Adrenal gland (tissue), 12 donors: ENCODE results near the gene KMT2C. TPM values are rescaled to one million over a fixed set of nuclear protein-coding genes. Genes with fewer than 3 reads are reported as not detected.

ENCODE experiments used
- DNase-seq, 7 donors: peaks; one replicate each; pipeline ENCODE4 v3.0.0-alpha.2; 2019 to 2020
- H3K27ac ChIP-seq, 5 donors: fragments of 200-600 bp; sonication (generic) in 4 of 5; 1 replicate in 3 of 5; 2 replicates in 2 of 5; pipeline versions ENCODE4 v1.5.1 to v1.8.0; 2016 to 2020; ENCODE audit warnings: mild to moderate bottlenecking in 1 of 5
- H3K27me3 ChIP-seq: fragments of 200-600 bp; 2 replicates; pipeline ENCODE4 v1.8.0; 2021
- H3K36me3 ChIP-seq, 2 donors: fragments of 200-600 bp; replicated peaks in 1 of 2; 1 replicate in 1 of 2; 2 replicates in 1 of 2; pipeline versions ENCODE4 v1.5.1 to v1.8.0; 2018 to 2022
- H3K4me1 ChIP-seq, 2 donors: fragments of 200-600 bp; replicated peaks in 1 of 2; 1 replicate in 1 of 2; 2 replicates in 1 of 2; pipeline versions ENCODE4 v1.5.1 to v1.8.0; 2018 to 2021
- H3K4me3 ChIP-seq, 4 donors: fragments of 200-600 bp; sonication (generic) in 3 of 4; one replicate each; pipeline ENCODE4 v1.5.1; 2016 to 2018
- H3K9me3 ChIP-seq, 3 donors: fragments of 200-600 bp; sonication (generic) in 1 of 3; replicated peaks in 1 of 3; 1 replicate in 2 of 3; 2 replicates in 1 of 3; pipeline versions ENCODE4 v1.5.1 to v1.8.0; 2016 to 2021
- CTCF ChIP-seq, 6 experiments: fragments of 450-650 bp in 4 of 6; fragments of 200-600 bp in 2 of 6; sonication (generic) in 1 of 6; IDR thresholded peaks; 1 replicate in 5 of 6; 2 replicates in 1 of 6; pipeline versions ENCODE4 v1.5.1 to v1.8.0; 2016 to 2021; ENCODE audit warnings: antibody characterized with exemption in 6 of 6, mild to moderate bottlenecking in 2 of 6, moderate library complexity in 1 of 6
- POLR2A ChIP-seq, 2 donors: fragments of 450-650 bp; IDR thresholded peaks; one replicate each; pipeline ENCODE4 v1.6.1; 2017; ENCODE audit warnings: antibody characterized with exemption in 2 of 2, mild to moderate bottlenecking in 2 of 2, moderate library complexity in 1 of 2
- WGBS, 4 donors: extraction: QIAGEN DNeasy Blood & Tissue Kit in 2 of 4; methylation state at CpG; one replicate each; pipeline versions ENCODE4 v1.1.5 to v1.1.7; 2013 to 2017; 5-methylcytosine and 5-hydroxymethylcytosine counted together
- intact Hi-C, 2 donors: fragments of 100-400 bp; cut with DNase I; formaldehyde crosslinking; loops; one replicate each; pipeline versions ENCODE4 v1.14.1 to v1.15.0; 2022 to 2023
- polyA plus RNA-seq, 3 donors: library from polyadenylated mRNA; stranded (reverse); fragments of 200-250 nt in 2 of 3; fragments of 350-450 nt in 1 of 3; fragmentation: Illumina TruSeq in 1 of 3; extraction: RNeasy Lipid Tissue Mini Kit (QIAGEN cat#74804) in 1 of 3; gene quantifications; one replicate each; pipeline ENCODE4 v1.2.3, GENCODE V29; 2013 to 2014
- total RNA-seq, 9 donors: library from RNA; depleted of rRNA in 4 of 9; stranded (reverse); fragments of >200 nt in 4 of 9; fragments of 120-200 nt in 1 of 9; fragmentation: NEBNext Ultra II Directional in 1 of 9; extraction: Animal tissue kit (Norgen Biotek cat#: 25700) in 1 of 9; gene quantifications; one replicate each; pipeline versions ENCODE4 v1.1.0 to v1.2.4, GENCODE V29; 2013 to 2023
- donor health status: healthy with polysubstance abuse.
- donor health status: Bipolar disorder and iron deficiency.
- donor health status: DM: yes; HTN: yes; CAD: no.
- donor health status: DM: no; HTN: no; CAD: no.
- donor health status: DM: no; HTN: no; CAD: no.
- donor health status: DM: yes; HTN: yes; CAD: no.

The KMT2C gene
- total and polyA plus RNA-seq, 12 donors, result 6.9 to 105 (median 55.6) TPM

- 78 to 85% (median 82%) methylated on average over 6 of the region's 6 CpGs for WGBS, 4 donors
- intact Hi-C loops, result no loop called here
Measured at GRCh38 chr7:152149363-152149762, 286.4 kb downstream of the KMT2C start.

GRCh38 chr7:152148706-152149105 lies 287.1 kb downstream of the KMT2C start:
- TF ChIP-seq POLR2A (IDR thresholded peaks at IDR 0.05) (no peak), CTCF (IDR thresholded peaks at IDR 0.05) (no peak)
- no peak for DNase-seq
- H3K9me3 ChIP-seq, result no peaks in the 10 kb centered on the region

More at GRCh38 chr7:152149363-152149762, 286.4 kb downstream of the KMT2C start:
- Histone ChIP-seq H3K4me1 (peaks cover 0 to 7% of the 10 kb centered on the region in 2 donors), H3K27me3 (no peaks in the 10 kb centered on the region), H3K9me3 (no peaks in the 10 kb centered on the region), H3K4me3 (no peak overlapping the region), H3K27ac (no peak overlapping the region), H3K36me3 (peaks cover 0 to 86% of the 10 kb centered on the region in 2 donors)
- TF ChIP-seq CTCF (IDR thresholded peaks at IDR 0.05), result no peak
- TF ChIP-seq POLR2A (IDR thresholded peaks at IDR 0.05), result no peak
- DNase-seq, result no peak

GRCh38 chr7:152145853-152146466 lies 289.8 kb downstream of the KMT2C start:
- Histone ChIP-seq H3K4me3 (no peak overlapping the region), H3K9me3 (no peaks in the 10 kb centered on the region), H3K4me1 (peaks cover 0 to 7% of the 10 kb centered on the region in 2 donors), H3K27ac (peak overlapping the region in 1 of 5 donors; percentile 2), H3K27me3 (no peaks in the 10 kb centered on the region), H3K36me3 (peaks cover 0 to 84% of the 10 kb centered on the region in 2 donors)
- WGBS, 4 donors, result 64 to 72% (median 68%) methylated on average over 4 of the region's 4 CpGs
- peak in 4 of 7 donors; percentile 37 to 52 (median 42) for DNase-seq
- intact Hi-C loops, result no loop called here
- TF ChIP-seq CTCF (IDR thresholded peaks at IDR 0.05) (peak; percentile 24 to 63 (median 58)), POLR2A (IDR thresholded peaks at IDR 0.05) (no peak)

More at GRCh38 chr7:152148706-152149105, 287.1 kb downstream of the KMT2C start:
- Histone ChIP-seq H3K27me3 (no peaks in the 10 kb centered on the region), H3K36me3 (peaks cover 0 to 86% of the 10 kb centered on the region in 2 donors), H3K4me3 (no peak overlapping the region), H3K27ac (no peak overlapping the region), H3K4me1 (peaks cover 0 to 7% of the 10 kb centered on the region in 2 donors)
- intact Hi-C loops, result no loop called here
- WGBS, 4 donors, result 88 to 93% (median 91%) methylated on average over 5 of the region's 5 CpGs

GRCh38 chr7:152144557-152145245 lies 291.1 kb downstream of the KMT2C start:
- no peaks in the 10 kb centered on the region for H3K9me3 ChIP-seq
- DNase-seq, result no peak
- intact Hi-C loops, result no loop called here
- 87 to 93% (median 90%) methylated on average over 12 of the region's 12 CpGs for WGBS, 4 donors
- TF ChIP-seq POLR2A (IDR thresholded peaks at IDR 0.05), result no peak
- H3K27me3 ChIP-seq, result no peaks in the 10 kb centered on the region
- H3K27ac ChIP-seq, result peak overlapping the region in 1 of 5 donors; percentile 29
- H3K4me1 ChIP-seq, result peaks cover 0 to 7% of the 10 kb centered on the region in 2 donors
- peaks cover 0 to 82% of the 10 kb centered on the region in 2 donors for H3K36me3 ChIP-seq
- no peak overlapping the region for H3K4me3 ChIP-seq
